ENCODE data around the gene TBCD.

Gene TBCD

GRCh38 chr17:82887255-82888164 lies 135.6 kb downstream of the TBCD start:
- no peak for DNase-seq (ENCODE audit: low read depth, low spot score)

- no peak for DNase-seq (ENCODE audit: low read depth, low spot score)
These were observed 137.0 kb downstream of the TBCD start for GRCh38 chr17:82888583-82889495.

- DNase-seq (ENCODE audit: low read depth, low spot score): no peak
These were observed 137.9 kb downstream of the TBCD start for GRCh38 chr17:82889496-82890338.

DNA sequence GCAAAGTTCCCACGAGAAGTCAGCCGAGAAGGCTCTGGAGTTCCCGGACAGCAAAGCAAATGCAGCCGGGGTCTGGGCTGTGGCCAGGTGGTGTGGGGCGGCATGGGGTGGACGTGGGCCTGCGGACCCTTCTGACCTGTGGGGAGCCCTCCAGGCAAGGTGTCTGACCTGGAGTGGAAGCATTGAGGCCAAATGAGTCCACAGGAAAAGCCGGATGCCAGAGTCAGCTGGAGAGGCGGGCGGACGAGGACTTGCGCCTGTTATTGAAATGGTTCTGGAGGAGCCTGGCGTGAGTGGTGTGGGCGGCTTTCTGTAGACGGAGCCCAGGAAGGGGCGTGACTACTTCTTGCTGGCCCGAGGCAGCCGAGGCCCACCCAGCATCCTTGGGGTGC lies 138.5 kb downstream of the TBCD start:
- DNase-seq (ENCODE audit: low read depth, low spot score): no peak

- DNase-seq (ENCODE audit: low read depth, low spot score): no peak
These were observed 139.2 kb downstream of the TBCD start for GRCh38 chr17:82890926-82891678.

GRCh38 chr17:82891911-82892310 lies 140.0 kb downstream of the TBCD start:
- no peak for DNase-seq (ENCODE audit: low read depth, low spot score)

GRCh38 chr17:82892899-82893565 lies 141.2 kb downstream of the TBCD start:
- DNase-seq (ENCODE audit: low read depth, low spot score): no peak

DNA sequence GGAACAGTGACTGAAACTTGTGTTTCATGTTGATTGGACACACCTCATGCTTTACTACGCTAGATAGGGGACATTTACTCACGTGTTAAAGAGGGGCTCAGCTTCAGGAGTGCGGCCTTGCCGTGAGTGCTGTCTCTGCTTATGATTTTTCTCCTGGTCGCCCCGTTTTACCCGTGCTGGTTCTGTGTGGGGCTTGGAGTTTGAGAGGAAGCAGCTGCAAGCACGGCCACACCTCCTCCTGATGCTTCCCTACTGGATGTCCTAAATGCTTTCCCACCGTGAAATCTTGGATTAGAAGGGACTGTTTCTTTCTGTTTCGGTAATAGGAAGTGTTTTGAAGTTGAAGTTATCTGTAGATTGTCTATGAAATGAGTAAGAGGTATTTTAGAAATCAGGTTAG lies 141.9 kb downstream of the TBCD start:
- DNase-seq (ENCODE audit: low read depth, low spot score): no peak

DNA sequence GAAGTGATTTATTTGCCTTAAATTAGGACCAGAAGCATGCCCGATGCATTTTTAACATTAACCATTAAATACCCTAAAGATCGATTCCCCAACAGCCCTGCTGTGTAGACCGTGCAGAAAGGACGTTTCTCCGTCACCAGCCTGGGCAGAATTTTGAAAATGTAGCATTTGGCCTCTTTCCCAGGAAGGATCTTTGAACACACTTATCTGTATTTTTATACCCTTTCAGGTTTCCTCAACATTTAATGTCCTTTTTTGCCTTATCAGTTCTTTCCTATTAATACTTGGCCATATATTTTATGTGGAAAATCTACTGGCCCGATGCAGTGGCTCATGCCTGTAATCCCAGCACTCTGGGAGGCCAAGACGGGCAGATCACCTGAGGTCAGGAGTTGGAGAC lies 142.5 kb downstream of the TBCD start:
- no peak for DNase-seq (ENCODE audit: low read depth, low spot score)

GRCh38 chr17:82895087-82895486 lies 143.2 kb downstream of the TBCD start:
- no peak for DNase-seq (ENCODE audit: low read depth, low spot score)

DNA sequence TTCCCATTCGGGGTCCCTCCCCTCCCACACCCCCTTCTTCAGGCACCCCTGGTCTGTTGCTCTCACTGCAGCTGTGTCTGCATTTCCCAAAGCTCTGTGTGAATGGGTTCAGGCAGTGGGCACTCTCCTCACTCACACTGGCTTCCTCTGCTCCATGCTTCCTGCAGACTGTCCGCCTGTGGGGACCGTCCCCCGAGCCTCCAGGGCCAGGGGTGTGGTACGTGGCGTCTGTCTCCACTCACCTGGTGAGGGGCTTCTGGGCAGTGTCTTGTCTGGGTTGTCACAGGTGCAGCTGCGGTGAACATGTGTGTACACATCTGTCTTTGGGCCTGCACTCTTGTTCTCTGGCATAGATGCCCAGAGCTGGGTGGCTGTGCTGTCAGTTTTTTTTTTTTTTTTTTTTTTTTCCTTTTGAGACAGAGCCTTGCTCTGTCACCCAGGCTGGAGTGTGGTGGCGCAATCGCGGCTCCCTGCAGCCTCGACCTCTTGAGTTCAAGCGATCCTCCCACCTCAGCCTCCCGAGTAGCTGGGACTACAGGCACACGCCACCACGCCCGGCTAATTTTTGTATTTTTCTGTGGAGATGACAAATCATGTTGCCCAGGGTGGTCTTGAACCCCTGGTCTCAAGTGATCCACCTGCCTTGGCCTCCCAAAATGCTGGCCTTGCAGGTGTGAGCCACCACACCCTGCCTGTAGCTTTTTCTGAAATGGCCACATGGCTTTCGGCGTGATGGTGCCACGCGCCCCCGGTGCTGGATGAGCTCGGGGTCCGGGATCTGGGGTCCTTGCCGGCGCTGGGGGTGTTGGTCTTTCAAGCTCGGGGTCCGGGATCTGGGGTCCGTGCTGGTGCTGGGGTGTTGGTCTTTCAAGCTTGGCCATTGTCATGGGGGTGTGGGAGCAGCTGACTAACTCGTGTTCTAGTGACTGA lies 144.5 kb downstream of the TBCD start:
- no peak for DNase-seq (ENCODE audit: low read depth, low spot score)

- no peak for DNase-seq (ENCODE audit: low read depth, low spot score)
These were observed 145.8 kb downstream of the TBCD start for GRCh38 chr17:82897514-82898249.

- DNase-seq (ENCODE audit: low read depth, low spot score): no peak
These were observed 147.2 kb downstream of the TBCD start for GRCh38 chr17:82898976-82899514.

DNA sequence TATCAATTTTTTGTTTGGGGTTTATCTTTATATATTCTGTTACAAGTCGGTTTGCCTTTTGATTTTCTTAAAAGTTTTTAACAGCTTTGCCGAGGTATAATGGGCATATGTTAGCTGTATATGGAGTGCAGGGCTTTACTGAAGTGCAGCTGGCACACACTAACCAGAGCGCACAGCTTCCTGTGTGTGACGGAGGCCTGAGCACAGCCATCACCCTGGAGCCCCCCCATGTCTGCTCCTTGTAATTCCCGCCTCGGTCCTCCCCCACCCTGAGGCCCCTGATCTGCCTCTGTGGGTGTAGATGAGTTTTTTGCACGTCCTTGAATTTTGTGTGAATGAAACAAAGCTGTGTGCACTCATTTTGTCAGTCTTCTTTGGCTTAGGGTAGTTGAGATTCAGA lies 148.1 kb downstream of the TBCD start:
- no peak for DNase-seq (ENCODE audit: low read depth, low spot score)

DNA sequence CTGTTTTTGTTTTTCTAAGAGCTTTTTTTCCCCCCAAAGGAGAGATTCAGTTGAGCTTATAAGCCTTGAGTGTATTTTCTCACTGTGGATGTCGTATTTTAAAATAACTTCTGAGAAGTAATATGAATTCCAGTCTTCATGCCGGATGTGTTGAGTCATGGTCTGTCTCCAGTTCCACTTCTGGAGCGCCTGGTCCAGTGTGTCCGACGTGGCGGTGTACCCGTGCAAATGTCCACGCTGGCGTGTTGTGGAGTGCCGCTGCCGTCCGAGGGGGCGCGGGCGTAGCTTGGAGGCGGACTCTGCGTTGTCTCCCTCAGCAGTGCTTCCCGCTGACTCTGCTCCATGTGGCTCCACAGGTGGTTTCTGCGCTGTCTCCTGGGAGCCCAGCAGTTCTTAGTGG lies 148.9 kb downstream of the TBCD start:
- DNase-seq (ENCODE audit: low read depth, low spot score): no peak

DNA sequence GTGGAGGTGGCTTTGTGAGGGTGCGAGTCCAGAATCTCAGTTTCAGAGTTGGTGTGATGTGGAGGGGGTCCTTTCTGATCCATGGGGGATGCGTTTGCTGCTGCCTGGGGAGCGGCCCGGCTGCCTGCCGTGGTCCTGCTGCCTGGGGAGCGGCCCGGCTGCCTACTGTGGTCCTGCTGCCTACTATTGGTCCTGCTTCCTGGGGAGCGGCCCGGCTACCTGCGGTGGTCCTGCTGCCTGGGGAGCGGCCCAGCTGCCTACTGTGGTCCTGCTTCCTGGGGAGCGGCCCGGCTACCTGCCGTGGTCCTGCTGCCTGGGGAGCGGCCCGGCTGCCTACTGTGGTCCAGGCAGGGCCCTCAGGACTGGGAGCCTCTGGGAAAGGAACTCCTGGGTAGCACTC lies 149.5 kb downstream of the TBCD start:
- no peak for DNase-seq (ENCODE audit: low read depth, low spot score)

DNA sequence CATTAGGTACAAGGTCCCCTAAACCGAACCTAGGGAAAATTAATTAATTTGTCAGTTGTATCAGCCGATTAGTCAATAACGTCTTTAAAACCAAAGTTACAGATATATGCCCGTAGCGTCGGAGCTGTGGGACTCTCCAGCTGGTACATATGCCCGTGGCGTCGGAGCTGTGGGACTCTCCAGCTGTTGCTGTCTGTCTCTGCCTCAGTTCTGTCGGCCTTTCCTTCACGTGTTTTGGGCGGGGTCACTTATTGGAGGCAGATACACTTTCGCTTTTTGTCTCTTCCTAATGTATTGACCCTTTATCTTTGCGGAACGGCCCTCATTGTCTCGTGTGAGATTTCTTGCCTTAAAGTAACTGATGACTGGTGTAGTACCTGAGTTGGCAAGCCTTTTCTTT lies 150.0 kb downstream of the TBCD start:
- no peak for DNase-seq (ENCODE audit: low read depth, low spot score)

Data from brain pericyte (primary cell).